ENCODE measurements around the gene TMEM255A. TPM values are rescaled to one million over a fixed set of nuclear protein-coding genes. Genes with fewer than 3 reads are reported as not detected.

TMEM255A gene
- total RNA-seq, 2 experiments from 2014 or later, result not detected

- CTCF ChIA-PET (ENCODE audit: unreplicated experiment), result no interaction called here
- BruUV-seq (replicated peaks), result no TSS peak
- POLR2A ChIA-PET, result no interaction called here
- Histone ChIP-seq H3K79me2 (ENCODE audit: insufficient read depth, low read depth, low read length) (no peaks in the 10 kb centered on the region), H3K4me2 (ENCODE audit: low read length) (no peak overlapping the region), H3K9me2 (ENCODE audit: insufficient read depth, low read length) (no peaks in the 10 kb centered on the region), H3K36me3 (ENCODE audit: insufficient read depth, low read length) (no peaks in the 10 kb centered on the region), H3K9me3 (ENCODE audit: low read length) (no peaks in the 10 kb centered on the region), H3K27ac (ENCODE audit: low read depth, low read length, poor library complexity, severe bottlenecking) (no peak overlapping the region), H4K20me1 (ENCODE audit: insufficient read depth, low read length) (no peaks in the 10 kb centered on the region), H3K4me3 (ENCODE audit: low read depth, low read length, poor library complexity, severe bottlenecking) (no peak overlapping the region), H2AFZ (ENCODE audit: low read length) (no peak overlapping the region), H3K4me1 (ENCODE audit: insufficient read depth, low read length, poor library complexity, severe bottlenecking) (no peaks in the 10 kb centered on the region)
- TF ChIP-seq EZH2phosphoT487 (IDR thresholded peaks at IDR 0.05; ENCODE audit: borderline replicate concordance, low read depth, low read length) (no peak), CTCF (conservative IDR thresholded peaks at IDR 0.05; ENCODE audit: low read length) (no peak)
- intact Hi-C loops (cut with micrococcal nuclease; ENCODE audit: unreplicated experiment), result no loop called here
- DNase-seq (ENCODE audit: low spot score), result no peak
Observed at GRCh38 chrX:120334603-120335002, 23.3 kb upstream of the TMEM255A start.

- H3K4me3 ChIP-seq (ENCODE audit: low read depth, low read length, poor library complexity, severe bottlenecking), result no peak overlapping the region
- no peak overlapping the region for H2AFZ ChIP-seq (ENCODE audit: low read length)
- no peaks in the 10 kb centered on the region for H3K4me1 ChIP-seq (ENCODE audit: insufficient read depth, low read length, poor library complexity, severe bottlenecking)
- intact Hi-C loops (cut with micrococcal nuclease; ENCODE audit: unreplicated experiment), result no loop called here
- POLR2A ChIA-PET, result no interaction called here
- DNase-seq (ENCODE audit: low spot score), result peak; percentile 18
- no TSS peak for BruUV-seq (replicated peaks)
- no peaks in the 10 kb centered on the region for H3K36me3 ChIP-seq (ENCODE audit: insufficient read depth, low read length)
- CTCF ChIA-PET (ENCODE audit: unreplicated experiment), result no interaction called here
- no peaks in the 10 kb centered on the region for H3K9me3 ChIP-seq (ENCODE audit: low read length)
- TF ChIP-seq CTCF (conservative IDR thresholded peaks at IDR 0.05; ENCODE audit: low read length) (peak; percentile 35; the same call in 1 of the 2 replicates), EZH2phosphoT487 (IDR thresholded peaks at IDR 0.05; ENCODE audit: borderline replicate concordance, low read depth, low read length) (no peak)
- H3K27ac ChIP-seq (ENCODE audit: low read depth, low read length, poor library complexity, severe bottlenecking), result no peak overlapping the region
- no peaks in the 10 kb centered on the region for H4K20me1 ChIP-seq (ENCODE audit: insufficient read depth, low read length)
- no peaks in the 10 kb centered on the region for H3K9me2 ChIP-seq (ENCODE audit: insufficient read depth, low read length)
- H3K79me2 ChIP-seq (ENCODE audit: insufficient read depth, low read depth, low read length), result no peaks in the 10 kb centered on the region
- no peak overlapping the region for H3K4me2 ChIP-seq (ENCODE audit: low read length)
Observed at GRCh38 chrX:120334151-120334550, 22.9 kb upstream of the TMEM255A start.

GRCh38 chrX:120332394-120332793 lies 21.1 kb upstream of the TMEM255A start:
- Histone ChIP-seq H3K4me2 (ENCODE audit: low read length) (no peak overlapping the region), H4K20me1 (ENCODE audit: insufficient read depth, low read length) (no peaks in the 10 kb centered on the region), H2AFZ (ENCODE audit: low read length) (no peak overlapping the region), H3K4me3 (ENCODE audit: low read depth, low read length, poor library complexity, severe bottlenecking) (no peak overlapping the region), H3K9me2 (ENCODE audit: insufficient read depth, low read length) (no peaks in the 10 kb centered on the region), H3K4me1 (ENCODE audit: insufficient read depth, low read length, poor library complexity, severe bottlenecking) (no peaks in the 10 kb centered on the region), H3K79me2 (ENCODE audit: insufficient read depth, low read depth, low read length) (no peaks in the 10 kb centered on the region), H3K9me3 (ENCODE audit: low read length) (no peaks in the 10 kb centered on the region), H3K36me3 (ENCODE audit: insufficient read depth, low read length) (no peaks in the 10 kb centered on the region), H3K27ac (ENCODE audit: low read depth, low read length, poor library complexity, severe bottlenecking) (no peak overlapping the region)
- intact Hi-C loops (cut with micrococcal nuclease; ENCODE audit: unreplicated experiment), result no loop called here
- ChIA-PET CTCF (ENCODE audit: unreplicated experiment) (no interaction called here), POLR2A (no interaction called here)
- DNase-seq (ENCODE audit: low spot score), result no peak
- no TSS peak for BruUV-seq (replicated peaks)
- no peak for TF ChIP-seq EZH2phosphoT487 (IDR thresholded peaks at IDR 0.05; ENCODE audit: borderline replicate concordance, low read depth, low read length)
- no peak for TF ChIP-seq CTCF (conservative IDR thresholded peaks at IDR 0.05; ENCODE audit: low read length)

Data from OCI-LY7 (cell line).